A673 (cell line): ENCODE data around the gene BCAT1.

Experiments
- EZH2 ChIP-seq: fragments of 200-600 bp; sonication (generic); IDR thresholded peaks from 2 replicates; pipeline ENCODE4 v1.6.1; 2017; ENCODE audit warnings: borderline replicate concordance, low read depth, mild to moderate bottlenecking, mixed read lengths, antibody characterized with exemption, low read length; ENCODE audit not compliant: poor library complexity, severe bottlenecking
- TF ChIP-seq, protein P1 (sequence below): fragments of 300-800, 200-600 bp; sonication (generic); conservative IDR thresholded peaks from 2 replicates; pipeline ENCODE4 v1.5.1; 2017; ENCODE audit warnings: low read depth, mild to moderate bottlenecking, antibody characterized with exemption, low read length, moderate library complexity, mixed read lengths

GRCh38 chr12:24845615-24846014 lies 103.3 kb downstream of the BCAT1 start:
- TF ChIP-seq, protein P1, sequence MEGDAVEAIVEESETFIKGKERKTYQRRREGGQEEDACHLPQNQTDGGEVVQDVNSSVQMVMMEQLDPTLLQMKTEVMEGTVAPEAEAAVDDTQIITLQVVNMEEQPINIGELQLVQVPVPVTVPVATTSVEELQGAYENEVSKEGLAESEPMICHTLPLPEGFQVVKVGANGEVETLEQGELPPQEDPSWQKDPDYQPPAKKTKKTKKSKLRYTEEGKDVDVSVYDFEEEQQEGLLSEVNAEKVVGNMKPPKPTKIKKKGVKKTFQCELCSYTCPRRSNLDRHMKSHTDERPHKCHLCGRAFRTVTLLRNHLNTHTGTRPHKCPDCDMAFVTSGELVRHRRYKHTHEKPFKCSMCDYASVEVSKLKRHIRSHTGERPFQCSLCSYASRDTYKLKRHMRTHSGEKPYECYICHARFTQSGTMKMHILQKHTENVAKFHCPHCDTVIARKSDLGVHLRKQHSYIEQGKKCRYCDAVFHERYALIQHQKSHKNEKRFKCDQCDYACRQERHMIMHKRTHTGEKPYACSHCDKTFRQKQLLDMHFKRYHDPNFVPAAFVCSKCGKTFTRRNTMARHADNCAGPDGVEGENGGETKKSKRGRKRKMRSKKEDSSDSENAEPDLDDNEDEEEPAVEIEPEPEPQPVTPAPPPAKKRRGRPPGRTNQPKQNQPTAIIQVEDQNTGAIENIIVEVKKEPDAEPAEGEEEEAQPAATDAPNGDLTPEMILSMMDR = no peak
- no peak for TF ChIP-seq EZH2
